HG03139 (cell line): Measurements from ENCODE around the gene TULP3.

Experiments
- ATAC-seq: cut with Tn5 transposase; IDR thresholded peaks from one replicate; pipeline ENCODE4 v1.9.1; 2021; ENCODE audit not compliant: unreplicated experiment

TULP3 gene

GRCh38 chr12:2963760-2964292 lies 73.1 kb downstream of the TULP3 start:
- ATAC-seq = no peak

DNA sequence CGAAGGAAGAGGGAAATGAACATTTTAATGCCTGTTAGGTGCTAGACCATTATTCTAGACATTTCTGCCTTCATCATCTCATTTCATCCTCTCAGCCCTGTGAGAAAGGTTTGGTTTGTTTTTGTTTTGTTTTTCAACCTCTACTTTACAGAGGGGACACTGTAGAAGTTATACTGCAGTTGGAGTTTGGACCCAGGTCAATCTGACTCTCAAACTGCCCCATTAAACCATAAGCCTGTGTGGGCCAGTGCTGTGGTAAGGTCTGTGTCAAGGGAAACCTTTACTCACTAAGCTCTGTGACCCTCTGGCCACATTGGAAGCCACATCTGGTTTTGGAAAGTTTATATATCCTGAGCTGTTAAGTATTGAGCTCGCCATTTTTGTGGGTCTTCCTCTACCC lies 77.0 kb downstream of the TULP3 start:
- ATAC-seq = no peak

DNA sequence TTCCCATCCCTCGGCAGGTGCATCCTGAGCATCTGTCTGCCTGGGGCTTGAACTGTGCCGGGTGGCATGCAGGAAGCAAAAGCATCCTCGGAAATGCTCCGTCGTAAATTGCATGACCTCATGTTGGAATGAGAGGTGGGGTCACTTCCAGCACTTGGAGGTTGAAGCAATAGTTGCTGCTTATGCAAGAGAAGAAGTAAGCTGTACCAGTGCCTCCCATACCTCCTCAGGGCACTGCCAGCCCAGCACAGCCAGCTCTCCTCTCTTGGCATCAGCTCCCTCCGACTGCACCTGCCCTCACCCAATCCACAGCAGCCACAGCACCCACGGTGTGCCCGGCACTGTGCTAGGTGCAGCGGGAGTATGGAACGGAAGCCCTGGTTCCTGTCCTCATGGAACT lies 80.1 kb downstream of the TULP3 start:
- no peak for ATAC-seq

- ATAC-seq = no peak
These were observed 82.9 kb downstream of the TULP3 start for GRCh38 chr12:2973566-2973965.

DNA sequence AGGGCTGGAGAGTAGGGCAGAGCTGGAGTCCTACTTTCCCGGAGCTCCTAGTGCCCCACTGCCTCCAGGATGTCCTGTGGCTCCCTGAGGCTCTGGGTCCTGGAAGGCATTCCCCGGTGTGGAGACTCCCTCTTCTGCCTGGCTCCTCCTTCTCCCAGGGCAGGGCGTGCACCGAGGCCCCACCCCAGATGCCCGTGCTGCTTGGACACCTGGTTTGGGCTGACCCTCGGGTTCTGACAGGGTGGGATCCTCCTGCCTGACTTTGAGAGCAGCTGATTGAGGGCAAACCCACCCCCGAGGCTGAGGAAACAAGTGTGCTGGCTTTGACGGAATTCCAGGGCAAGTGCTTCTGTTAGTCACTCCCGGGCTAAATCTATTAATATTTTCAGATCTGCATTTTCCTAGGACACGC lies 83.9 kb downstream of the TULP3 start:
- ATAC-seq = no peak

DNA sequence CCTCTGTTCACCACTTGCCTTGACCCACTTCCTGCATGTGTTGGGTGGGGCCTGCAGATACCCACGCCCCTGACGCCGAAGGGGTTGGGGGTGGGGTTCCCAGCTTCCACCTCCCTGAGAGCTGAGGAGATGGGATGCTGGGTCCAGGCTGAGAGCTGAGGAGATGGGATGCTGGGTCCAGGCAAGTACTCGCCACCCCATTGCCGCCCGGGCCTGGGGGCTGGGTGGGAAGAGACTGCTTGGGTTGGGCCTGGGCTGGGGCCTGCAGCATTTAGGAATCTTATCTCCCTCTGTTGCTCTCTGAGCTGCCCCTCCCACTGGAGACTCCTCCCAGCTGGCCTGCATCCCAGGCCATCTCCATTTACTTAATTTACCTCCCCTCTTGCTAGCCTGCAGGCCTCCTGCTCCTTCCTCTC lies 85.9 kb downstream of the TULP3 start:
- ATAC-seq = no peak

- ATAC-seq = no peak
These were observed 87.1 kb downstream of the TULP3 start for GRCh38 chr12:2977776-2978175.

DNA sequence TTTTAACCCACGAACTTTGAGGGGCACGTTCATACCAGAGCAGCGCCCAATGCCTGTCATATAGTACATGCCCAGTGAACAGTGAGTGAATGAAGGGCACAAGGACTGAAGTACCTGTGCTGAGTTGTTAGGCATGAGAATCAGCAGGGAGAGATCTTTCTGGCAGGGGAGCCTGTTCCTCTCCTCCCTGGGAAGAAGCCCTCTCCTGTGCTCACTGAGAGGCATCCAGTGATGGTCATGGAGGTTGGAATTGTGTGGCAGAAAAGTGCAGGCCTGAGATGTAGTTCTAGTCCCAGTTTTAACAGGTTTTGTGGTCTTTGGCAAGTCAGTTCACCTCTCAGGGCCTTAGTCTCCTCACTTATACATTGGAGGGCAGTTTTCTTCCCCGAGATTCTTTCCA lies 89.1 kb downstream of the TULP3 start:
- no peak for ATAC-seq

DNA sequence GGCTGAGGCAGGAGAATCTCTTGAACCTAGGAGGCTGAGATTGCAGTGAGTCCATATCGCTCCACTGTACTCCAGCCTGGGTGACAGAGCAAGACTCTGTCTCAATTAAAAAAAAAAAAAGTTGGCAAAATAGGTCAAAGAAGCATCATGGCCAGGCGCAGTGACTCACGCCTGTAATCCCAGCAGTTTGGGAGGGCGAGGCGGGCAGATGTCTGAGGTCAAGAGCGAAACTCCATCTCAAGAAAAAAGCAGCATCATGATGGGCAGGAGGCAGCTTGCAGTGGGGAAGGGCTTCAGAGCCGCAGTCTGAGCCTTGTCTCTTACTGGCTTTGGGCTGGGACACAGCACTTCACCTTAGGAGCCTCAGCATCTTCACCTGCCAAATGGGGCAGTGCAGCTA lies 89.9 kb downstream of the TULP3 start:
- no peak for ATAC-seq

DNA sequence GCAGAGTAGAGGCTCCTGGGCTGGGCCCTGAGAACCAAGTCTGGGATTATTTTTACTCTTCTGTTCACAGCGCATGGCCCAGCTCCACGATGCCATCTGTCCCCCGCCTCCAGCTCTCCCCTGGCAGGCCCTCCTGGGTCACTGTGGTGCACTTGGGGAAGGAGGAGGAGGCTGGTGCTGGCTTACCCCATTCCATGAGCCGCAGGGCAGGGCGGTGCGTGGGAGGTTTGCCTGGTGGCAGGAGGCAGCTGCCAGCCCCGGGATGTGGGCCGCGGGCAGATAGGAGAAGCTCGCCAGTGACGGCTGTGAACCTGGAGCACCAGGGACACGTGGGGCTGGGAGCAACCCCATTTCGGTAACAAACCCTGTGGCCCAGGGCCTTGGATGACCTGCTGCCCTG lies 91.7 kb downstream of the TULP3 start:
- ATAC-seq = no peak

GRCh38 chr12:2984249-2984648 lies 93.6 kb downstream of the TULP3 start:
- ATAC-seq = no peak

GRCh38 chr12:2984698-2985097 lies 94.0 kb downstream of the TULP3 start:
- ATAC-seq = no peak

DNA sequence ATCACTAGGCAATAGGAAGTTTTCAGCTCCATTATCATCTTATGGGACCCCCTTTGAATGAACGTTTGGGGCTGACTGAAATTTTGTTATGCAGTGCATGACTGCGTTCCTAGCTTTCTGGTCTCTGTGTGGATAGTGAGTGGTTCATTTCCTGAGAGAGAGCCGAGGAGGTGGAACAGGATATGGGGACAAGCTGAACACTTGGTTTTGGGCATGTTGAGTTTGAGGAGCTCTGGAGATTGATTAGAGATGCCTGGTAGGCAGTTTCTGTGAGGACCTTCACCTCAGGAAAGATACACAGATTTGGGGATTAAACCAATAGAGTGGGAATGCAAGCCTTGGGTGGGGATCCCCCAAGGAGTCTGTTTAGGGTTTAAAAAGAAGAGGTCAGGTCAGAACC lies 96.2 kb downstream of the TULP3 start:
- no peak for ATAC-seq

DNA sequence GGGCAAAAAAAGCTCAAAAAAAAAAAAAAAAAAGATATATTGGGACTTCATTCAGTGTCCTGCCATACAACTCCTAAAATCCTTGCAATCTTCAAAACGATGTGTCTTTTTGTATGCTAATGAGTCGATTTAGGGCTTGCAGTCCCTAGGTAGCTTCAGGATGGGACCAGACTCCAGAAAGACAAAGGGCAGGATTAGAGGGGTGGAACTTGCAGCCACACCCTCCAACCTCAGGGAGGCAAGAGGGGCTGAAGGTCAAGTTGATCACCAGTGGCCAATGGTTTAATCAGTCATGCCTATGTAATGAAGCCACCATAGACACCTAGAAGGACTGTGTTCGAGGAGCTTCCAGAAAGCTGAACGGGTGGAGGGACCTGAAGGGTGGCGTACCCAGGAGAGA lies 97.8 kb downstream of the TULP3 start:
- no peak for ATAC-seq
